ENCODE measurements around the gene CACNA1I. TPM values are rescaled to one million over a fixed set of nuclear protein-coding genes. Genes with fewer than 3 reads are reported as not detected.
"Not testable (repeated sequence)": the region's sequence is repeated elsewhere in the genome, so short reads cannot be mapped to it uniquely, and the experiment has no call there.

The CACNA1I gene
- total RNA-seq: 0.16 and 0.17 TPM in 2 replicates
- 0.10 and 0.21 TPM in 2 replicates for polyA plus RNA-seq

- Histone ChIP-seq H3K4me3 (no peak within 1 kb of the TSS), H3K79me2 (no peaks in the 10 kb centered on the region), H2AFZ (no peak within 1 kb of the TSS), H4K20me1 (ENCODE audit: insufficient read depth, poor library complexity, severe bottlenecking) (no peaks in the 10 kb centered on the region), H3K4me2 (no peak within 1 kb of the TSS), H3K27me3 (no peaks in the 10 kb centered on the region), H3K27ac (no peak within 1 kb of the TSS), H3K4me1 (ENCODE audit: insufficient read depth) (peaks cover 6% of the 10 kb centered on the region), H3K36me3 (replicated peaks; ENCODE audit: insufficient read depth, low read depth) (no peaks in the 10 kb centered on the region), H3K9me2 (replicated peaks; ENCODE audit: insufficient read depth) (no peaks in the 10 kb centered on the region), H3K9me3 (ENCODE audit: low read depth) (no peaks in the 10 kb centered on the region)
- no peak for TF ChIP-seq EZH2 (IDR thresholded peaks at IDR 0.05; ENCODE audit: borderline replicate concordance)
- TF ChIP-seq, protein P1, sequence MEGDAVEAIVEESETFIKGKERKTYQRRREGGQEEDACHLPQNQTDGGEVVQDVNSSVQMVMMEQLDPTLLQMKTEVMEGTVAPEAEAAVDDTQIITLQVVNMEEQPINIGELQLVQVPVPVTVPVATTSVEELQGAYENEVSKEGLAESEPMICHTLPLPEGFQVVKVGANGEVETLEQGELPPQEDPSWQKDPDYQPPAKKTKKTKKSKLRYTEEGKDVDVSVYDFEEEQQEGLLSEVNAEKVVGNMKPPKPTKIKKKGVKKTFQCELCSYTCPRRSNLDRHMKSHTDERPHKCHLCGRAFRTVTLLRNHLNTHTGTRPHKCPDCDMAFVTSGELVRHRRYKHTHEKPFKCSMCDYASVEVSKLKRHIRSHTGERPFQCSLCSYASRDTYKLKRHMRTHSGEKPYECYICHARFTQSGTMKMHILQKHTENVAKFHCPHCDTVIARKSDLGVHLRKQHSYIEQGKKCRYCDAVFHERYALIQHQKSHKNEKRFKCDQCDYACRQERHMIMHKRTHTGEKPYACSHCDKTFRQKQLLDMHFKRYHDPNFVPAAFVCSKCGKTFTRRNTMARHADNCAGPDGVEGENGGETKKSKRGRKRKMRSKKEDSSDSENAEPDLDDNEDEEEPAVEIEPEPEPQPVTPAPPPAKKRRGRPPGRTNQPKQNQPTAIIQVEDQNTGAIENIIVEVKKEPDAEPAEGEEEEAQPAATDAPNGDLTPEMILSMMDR (IDR thresholded peaks at IDR 0.05; ENCODE audit: poor library complexity): no peak
- WGBS (ENCODE audit: low lambda C conversion rate, missing lambda C conversion rate): 90% methylated on average over 14 of the region's 14 CpGs
- DNase-seq (ENCODE audit: low spot score): no peak
Observed at GRCh38 chr22:39570665-39571064, at the start of gene CACNA1I. Gene CACNA1I, plus strand, starts transcription at chr22:39570753. Its CDS starts 0 bp downstream, at chr22:39570753.

DNA sequence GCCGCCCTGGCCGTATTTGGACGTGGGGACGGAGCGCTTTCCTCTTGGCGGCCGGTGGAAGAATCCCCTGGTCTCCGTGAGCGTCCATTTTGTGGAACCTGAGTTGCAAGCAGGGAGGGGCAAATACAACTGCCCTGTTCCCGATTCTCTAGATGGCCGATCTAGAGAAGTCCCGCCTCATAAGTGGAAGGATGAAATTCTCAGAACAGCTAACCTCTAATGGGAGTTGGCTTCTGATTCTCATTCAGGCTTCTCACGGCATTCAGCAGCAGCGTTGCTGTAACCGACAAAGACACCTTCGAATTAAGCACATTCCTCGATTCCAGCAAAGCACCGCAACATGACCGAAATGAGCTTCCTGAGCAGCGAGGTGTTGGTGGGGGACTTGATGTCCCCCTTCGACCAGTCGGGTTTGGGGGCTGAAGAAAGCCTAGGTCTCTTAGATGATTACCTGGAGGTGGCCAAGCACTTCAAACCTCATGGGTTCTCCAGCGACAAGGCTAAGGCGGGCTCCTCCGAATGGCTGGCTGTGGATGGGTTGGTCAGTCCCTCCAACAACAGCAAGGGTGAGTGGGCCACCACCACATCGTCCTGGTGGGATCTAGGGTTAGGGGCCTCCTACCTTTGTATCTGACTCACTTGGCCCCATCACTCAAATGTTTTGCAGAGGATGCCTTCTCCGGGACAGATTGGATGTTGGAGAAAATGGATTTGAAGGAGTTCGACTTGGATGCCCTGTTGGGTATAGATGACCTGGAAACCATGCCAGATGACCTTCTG lies 49.3 kb upstream of the CACNA1I start:
- H3K27me3 ChIP-seq; H2AFZ ChIP-seq; H3K36me3 ChIP-seq (replicated peaks; ENCODE audit: insufficient read depth, low read depth); DNase-seq (ENCODE audit: low spot score); H3K9me2 ChIP-seq (replicated peaks; ENCODE audit: insufficient read depth); H3K9me3 ChIP-seq (ENCODE audit: low read depth): not testable (repeated sequence)
- peak overlapping the region; percentile 99 for H3K4me2 ChIP-seq
- peaks cover 72% of the 10 kb centered on the region for H3K79me2 ChIP-seq
- 6% methylated on average over 24 of the region's 28 CpGs for WGBS (ENCODE audit: low lambda C conversion rate, missing lambda C conversion rate)
- peak overlapping the region; percentile 99 for H3K27ac ChIP-seq
- peaks cover 55% of the 10 kb centered on the region for H4K20me1 ChIP-seq (ENCODE audit: insufficient read depth, poor library complexity, severe bottlenecking)
- H3K4me3 ChIP-seq: peak overlapping the region; percentile 96
- peaks cover 29% of the 10 kb centered on the region for H3K4me1 ChIP-seq (ENCODE audit: insufficient read depth)

DNA sequence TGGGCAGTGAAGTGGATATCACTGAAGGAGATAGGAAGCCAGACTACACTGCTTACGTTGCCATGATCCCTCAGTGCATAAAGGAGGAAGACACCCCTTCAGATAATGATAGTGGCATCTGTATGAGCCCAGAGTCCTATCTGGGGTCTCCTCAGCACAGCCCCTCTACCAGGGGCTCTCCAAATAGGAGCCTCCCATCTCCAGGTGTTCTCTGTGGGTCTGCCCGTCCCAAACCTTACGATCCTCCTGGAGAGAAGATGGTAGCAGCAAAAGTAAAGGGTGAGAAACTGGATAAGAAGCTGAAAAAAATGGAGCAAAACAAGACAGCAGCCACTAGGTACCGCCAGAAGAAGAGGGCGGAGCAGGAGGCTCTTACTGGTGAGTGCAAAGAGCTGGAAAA lies 48.5 kb upstream of the CACNA1I start:
- not testable (repeated sequence) for H2AFZ ChIP-seq; H3K9me3 ChIP-seq (ENCODE audit: low read depth); DNase-seq (ENCODE audit: low spot score); H3K36me3 ChIP-seq (replicated peaks; ENCODE audit: insufficient read depth, low read depth); H3K9me2 ChIP-seq (replicated peaks; ENCODE audit: insufficient read depth); H3K27me3 ChIP-seq
- Histone ChIP-seq H3K4me3 (peak overlapping the region; percentile 96), H3K79me2 (peaks cover 64% of the 10 kb centered on the region), H4K20me1 (ENCODE audit: insufficient read depth, poor library complexity, severe bottlenecking) (peaks cover 63% of the 10 kb centered on the region), H3K4me1 (ENCODE audit: insufficient read depth) (peaks cover 29% of the 10 kb centered on the region), H3K4me2 (peak overlapping the region; percentile 99), H3K27ac (peak overlapping the region; percentile 99)
- 37% methylated on average over 5 of the region's 5 CpGs for WGBS (ENCODE audit: low lambda C conversion rate, missing lambda C conversion rate)

DNA sequence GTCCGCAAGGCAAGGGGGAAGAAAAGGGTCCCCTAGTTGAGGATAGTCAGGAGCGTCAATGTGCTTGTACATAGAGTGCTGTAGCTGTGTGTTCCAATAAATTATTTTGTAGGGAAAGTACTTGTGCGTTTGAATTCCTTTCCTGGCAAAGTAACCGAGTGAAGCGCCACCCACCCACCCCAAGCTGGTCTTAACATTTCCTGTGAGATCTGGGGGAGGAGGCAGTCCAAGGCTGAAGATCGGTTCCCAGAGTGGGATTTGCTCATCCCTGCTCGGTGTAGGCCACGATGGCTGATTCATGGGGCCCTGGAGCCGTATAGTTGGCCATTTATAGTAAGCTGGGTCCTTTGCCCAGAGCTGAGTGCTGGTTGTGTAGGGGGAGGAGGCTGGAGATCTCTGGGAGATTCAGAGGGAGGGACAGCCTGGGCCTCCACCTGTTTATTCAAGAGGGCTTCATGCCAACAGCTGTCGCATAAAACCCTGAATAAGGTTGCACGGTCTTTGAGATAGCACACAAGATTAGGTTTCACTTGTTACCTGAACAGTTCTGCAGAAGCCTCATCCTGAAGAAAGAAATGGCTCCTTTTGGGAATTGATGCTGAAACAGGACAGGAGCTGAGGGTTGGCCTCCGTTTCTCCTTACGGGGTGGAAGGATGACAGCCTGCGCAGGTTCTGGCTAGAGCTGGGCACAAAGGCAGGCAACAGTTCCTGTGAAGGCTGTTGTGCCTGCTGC lies 47.8 kb upstream of the CACNA1I start:
- peak overlapping the region; percentile 99 for H3K4me2 ChIP-seq
- peak overlapping the region; percentile 96 for H3K4me3 ChIP-seq
- TF ChIP-seq EZH2 (IDR thresholded peaks at IDR 0.05; ENCODE audit: borderline replicate concordance): no peak
- TF ChIP-seq, protein P1 (IDR thresholded peaks at IDR 0.05; ENCODE audit: poor library complexity): no peak
- no peak for TF ChIP-seq EZH2phosphoT487 (IDR thresholded peaks at IDR 0.05; ENCODE audit: low read depth, severe bottlenecking, unreplicated experiment)
- H3K4me1 ChIP-seq (ENCODE audit: insufficient read depth): peaks cover 30% of the 10 kb centered on the region
- DNase-seq (ENCODE audit: low spot score): no peak
- H3K9me2 ChIP-seq (replicated peaks; ENCODE audit: insufficient read depth): no peaks in the 10 kb centered on the region
- peaks cover 70% of the 10 kb centered on the region for H4K20me1 ChIP-seq (ENCODE audit: insufficient read depth, poor library complexity, severe bottlenecking)
- peaks cover 57% of the 10 kb centered on the region for H3K79me2 ChIP-seq
- no peak overlapping the region for H2AFZ ChIP-seq
- H3K9me3 ChIP-seq (ENCODE audit: low read depth): no peaks in the 10 kb centered on the region
- peaks cover 9% of the 10 kb centered on the region for H3K36me3 ChIP-seq (replicated peaks; ENCODE audit: insufficient read depth, low read depth)
- H3K27me3 ChIP-seq: no peaks in the 10 kb centered on the region
- H3K27ac ChIP-seq: peak overlapping the region; percentile 99
- 44% methylated on average over 14 of the region's 14 CpGs for WGBS (ENCODE audit: low lambda C conversion rate, missing lambda C conversion rate)
